ENCODE data around the gene SGCD.

DNA sequence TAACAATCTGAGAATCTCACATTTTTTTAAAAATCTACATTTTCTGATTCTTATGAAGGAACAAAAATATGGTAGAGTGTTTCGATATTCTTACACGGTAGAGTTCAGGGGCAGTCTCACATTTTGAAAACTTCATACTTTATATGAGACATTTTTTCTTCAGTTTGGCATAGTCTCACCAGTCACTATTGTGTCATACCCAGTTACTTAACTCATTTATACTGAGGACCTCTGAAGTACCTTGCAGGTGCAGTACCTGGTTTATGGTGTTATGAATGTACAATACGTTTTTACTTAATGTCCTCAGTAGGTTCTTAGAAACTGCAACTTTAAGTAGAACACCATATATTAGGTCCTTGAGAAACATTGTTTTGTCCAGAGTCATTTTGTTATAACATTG is 196.6 kb downstream of the SGCD start:
- TF ChIP-seq, protein P1, sequence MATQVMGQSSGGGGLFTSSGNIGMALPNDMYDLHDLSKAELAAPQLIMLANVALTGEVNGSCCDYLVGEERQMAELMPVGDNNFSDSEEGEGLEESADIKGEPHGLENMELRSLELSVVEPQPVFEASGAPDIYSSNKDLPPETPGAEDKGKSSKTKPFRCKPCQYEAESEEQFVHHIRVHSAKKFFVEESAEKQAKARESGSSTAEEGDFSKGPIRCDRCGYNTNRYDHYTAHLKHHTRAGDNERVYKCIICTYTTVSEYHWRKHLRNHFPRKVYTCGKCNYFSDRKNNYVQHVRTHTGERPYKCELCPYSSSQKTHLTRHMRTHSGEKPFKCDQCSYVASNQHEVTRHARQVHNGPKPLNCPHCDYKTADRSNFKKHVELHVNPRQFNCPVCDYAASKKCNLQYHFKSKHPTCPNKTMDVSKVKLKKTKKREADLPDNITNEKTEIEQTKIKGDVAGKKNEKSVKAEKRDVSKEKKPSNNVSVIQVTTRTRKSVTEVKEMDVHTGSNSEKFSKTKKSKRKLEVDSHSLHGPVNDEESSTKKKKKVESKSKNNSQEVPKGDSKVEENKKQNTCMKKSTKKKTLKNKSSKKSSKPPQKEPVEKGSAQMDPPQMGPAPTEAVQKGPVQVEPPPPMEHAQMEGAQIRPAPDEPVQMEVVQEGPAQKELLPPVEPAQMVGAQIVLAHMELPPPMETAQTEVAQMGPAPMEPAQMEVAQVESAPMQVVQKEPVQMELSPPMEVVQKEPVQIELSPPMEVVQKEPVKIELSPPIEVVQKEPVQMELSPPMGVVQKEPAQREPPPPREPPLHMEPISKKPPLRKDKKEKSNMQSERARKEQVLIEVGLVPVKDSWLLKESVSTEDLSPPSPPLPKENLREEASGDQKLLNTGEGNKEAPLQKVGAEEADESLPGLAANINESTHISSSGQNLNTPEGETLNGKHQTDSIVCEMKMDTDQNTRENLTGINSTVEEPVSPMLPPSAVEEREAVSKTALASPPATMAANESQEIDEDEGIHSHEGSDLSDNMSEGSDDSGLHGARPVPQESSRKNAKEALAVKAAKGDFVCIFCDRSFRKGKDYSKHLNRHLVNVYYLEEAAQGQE (IDR thresholded peaks at IDR 0.05; ENCODE audit: insufficient read depth in 1 of 2, low read depth in 2 of 2, low read length in 2 of 2): no peak
- TF ChIP-seq POLR2AphosphoS5 (IDR thresholded peaks at IDR 0.05; ENCODE audit: low read depth, low read length) (no peak), TAF1 (IDR thresholded peaks at IDR 0.05; ENCODE audit: borderline replicate concordance, insufficient read depth, low read length) (no peak), SIN3A (IDR thresholded peaks at IDR 0.05; ENCODE audit: borderline replicate concordance, insufficient read depth, low read length) (no peak)
